Activated naive CD8-positive, alpha-beta T cell treated with anti-CD3 and anti-CD28 coated beads, Interleukin-2, amount 50 U/mL, for 16 hours (primary cell): Measurements from ENCODE around the gene TRIM38.
A peak's percentile ranks its signal among the peaks of the same experiment; 100 is the strongest.

ENCODE experiments used
- DNase-seq: peaks from one replicate; pipeline ENCODE4 v3.0.0-alpha.2; 2020; ENCODE audit warnings: low read depth, low spot score

Gene TRIM38

GRCh38 chr6:26026833-26027490 lies 64.4 kb downstream of the TRIM38 start:
- DNase-seq, result peak; percentile 89

- no peak for DNase-seq
Observed at GRCh38 chr6:26027491-26028211, 65.0 kb downstream of the TRIM38 start.

- no peak for DNase-seq
Observed at GRCh38 chr6:26028212-26028745, 65.7 kb downstream of the TRIM38 start.

- DNase-seq, result no peak
Observed at GRCh38 chr6:26028746-26029569, 66.4 kb downstream of the TRIM38 start.

GRCh38 chr6:26029570-26029856 lies 66.9 kb downstream of the TRIM38 start:
- DNase-seq, result no peak

- no peak for DNase-seq
Observed at GRCh38 chr6:26029857-26030653, 67.5 kb downstream of the TRIM38 start.

GRCh38 chr6:26030716-26031115 lies 68.1 kb downstream of the TRIM38 start:
- DNase-seq, result no peak

- no peak for DNase-seq
Observed at GRCh38 chr6:26031151-26031594, 68.6 kb downstream of the TRIM38 start.

- peak; percentile 67 for DNase-seq
Observed at GRCh38 chr6:26031595-26032339, 69.2 kb downstream of the TRIM38 start.

GRCh38 chr6:26032340-26033084 lies 69.9 kb downstream of the TRIM38 start:
- DNase-seq, result no peak

GRCh38 chr6:26033085-26033940 lies 70.7 kb downstream of the TRIM38 start:
- DNase-seq, result no peak

GRCh38 chr6:26033941-26034354 lies 71.3 kb downstream of the TRIM38 start:
- DNase-seq, result no peak

- DNase-seq, result no peak
Observed at GRCh38 chr6:26034905-26035304, 72.3 kb downstream of the TRIM38 start.
